OCI-LY1 (cell line): ENCODE data around the gene DTNBP1.

ENCODE experiments used
- EZH2 ChIP-seq: fragments of 200-600 bp; sonication (generic), shearing (Covaris generic); IDR thresholded peaks from 2 replicates; pipeline ENCODE4 v1.8.0; 2017; ENCODE audit warnings: borderline replicate concordance, mixed run types, mild to moderate bottlenecking, antibody characterized with exemption, low read length, moderate library complexity, mixed read lengths
- TF ChIP-seq, protein P1 (sequence below): fragments of 200-600 bp; sonication (generic), shearing (Covaris generic); IDR thresholded peaks from 2 replicates; pipeline ENCODE4 v1.5.1; 2017; ENCODE audit warnings: mild to moderate bottlenecking, antibody characterized with exemption, low read length, moderate library complexity, mixed read lengths

GRCh38 chr6:15557174-15557573 is 105.7 kb downstream of the DTNBP1 start:
- TF ChIP-seq, protein P1, sequence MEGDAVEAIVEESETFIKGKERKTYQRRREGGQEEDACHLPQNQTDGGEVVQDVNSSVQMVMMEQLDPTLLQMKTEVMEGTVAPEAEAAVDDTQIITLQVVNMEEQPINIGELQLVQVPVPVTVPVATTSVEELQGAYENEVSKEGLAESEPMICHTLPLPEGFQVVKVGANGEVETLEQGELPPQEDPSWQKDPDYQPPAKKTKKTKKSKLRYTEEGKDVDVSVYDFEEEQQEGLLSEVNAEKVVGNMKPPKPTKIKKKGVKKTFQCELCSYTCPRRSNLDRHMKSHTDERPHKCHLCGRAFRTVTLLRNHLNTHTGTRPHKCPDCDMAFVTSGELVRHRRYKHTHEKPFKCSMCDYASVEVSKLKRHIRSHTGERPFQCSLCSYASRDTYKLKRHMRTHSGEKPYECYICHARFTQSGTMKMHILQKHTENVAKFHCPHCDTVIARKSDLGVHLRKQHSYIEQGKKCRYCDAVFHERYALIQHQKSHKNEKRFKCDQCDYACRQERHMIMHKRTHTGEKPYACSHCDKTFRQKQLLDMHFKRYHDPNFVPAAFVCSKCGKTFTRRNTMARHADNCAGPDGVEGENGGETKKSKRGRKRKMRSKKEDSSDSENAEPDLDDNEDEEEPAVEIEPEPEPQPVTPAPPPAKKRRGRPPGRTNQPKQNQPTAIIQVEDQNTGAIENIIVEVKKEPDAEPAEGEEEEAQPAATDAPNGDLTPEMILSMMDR = no peak
- TF ChIP-seq EZH2 = no peak
